H1 (cell line): ENCODE results near the gene SLC22A23. TPM values are rescaled to one million over a fixed set of nuclear protein-coding genes. Genes with fewer than 3 reads are reported as not detected.

Experiments
- CTCF ChIA-PET: fragments of 300-600 bp; sonication (Branson Sonifier 250); formaldehyde crosslinking; loops from one replicate; lab custom pipeline; 2021; ENCODE audit not compliant: partially characterized antibody; lab: Charles Lee
- POLR2A ChIA-PET: fragments of 300-600 bp; sonication (Branson Sonifier 250); formaldehyde crosslinking; loops from one replicate; lab custom pipeline; 2021; ENCODE audit warnings: inconsistent platforms; ENCODE audit not compliant: partially characterized antibody; lab: Charles Lee
- DNase-seq, 2 experiments: peaks; one replicate each; pipeline versions ENCODE4 v3.0.0 to v3.0.0-alpha.2; 2010 to 2022; ENCODE audit warnings: low spot score in 2 of 2, low read depth in 1 of 2, mixed read lengths in 1 of 2
- FAIRE-seq: peaks from 2 replicates; lab custom pipeline; 2011; peaks lifted over from hg19 to GRCh38; lab: Jason Lieb, UNC
- H2AFZ ChIP-seq: 2 replicates; pipeline ENCODE4 v1.8.1; 2012; ENCODE audit warnings: low read length, inconsistent platforms
- H2AK5ac ChIP-seq: 2 replicates; pipeline ENCODE4 v1.6.1; 2013; ENCODE audit warnings: low read depth, low read length
- H2BK120ac ChIP-seq: replicated peaks from 2 replicates; pipeline ENCODE3; 2013; ENCODE audit warnings: low read depth, low read length, inconsistent platforms
- H2BK12ac ChIP-seq: 2 replicates; pipeline ENCODE4 v1.6.1; 2013; ENCODE audit warnings: low read depth, low read length
- H2BK15ac ChIP-seq: 2 replicates; pipeline ENCODE4 v1.6.1; 2013; ENCODE audit warnings: low read length
- H2BK20ac ChIP-seq: 2 replicates; pipeline ENCODE4 v1.6.1; 2013; ENCODE audit warnings: low read length
- H2BK5ac ChIP-seq: 2 replicates; pipeline ENCODE4 v1.6.1; 2013; ENCODE audit warnings: low read depth, low read length
- H3K14ac ChIP-seq: 2 replicates; pipeline ENCODE4 v1.6.1; 2013; ENCODE audit warnings: inconsistent platforms; ENCODE audit not compliant: insufficient read length
- H3K18ac ChIP-seq: 2 replicates; pipeline ENCODE4 v1.6.1; 2013; ENCODE audit warnings: low read length; ENCODE audit errors: extremely low read depth
- H3K23ac ChIP-seq: 2 replicates; pipeline ENCODE4 v1.6.1; 2013; ENCODE audit warnings: inconsistent platforms; ENCODE audit not compliant: insufficient read length
- H3K23me2 ChIP-seq: 2 replicates; pipeline ENCODE4 v1.6.1; 2013; ENCODE audit warnings: low read depth, low read length
- H3K27ac ChIP-seq: 2 replicates; pipeline ENCODE4 v1.6.1; 2011; ENCODE audit warnings: low read depth, low read length, inconsistent platforms
- H3K27me3 ChIP-seq, 4 experiments: replicated peaks in 1 of 4; 1 replicate in 1 of 4; 2 replicates in 3 of 4; pipeline versions ENCODE4 v1.6.1 to v1.8.1; 2011 to 2013; ENCODE audit warnings: low read length in 3 of 4, mild to moderate bottlenecking in 3 of 4, inconsistent platforms in 2 of 4, mixed read lengths in 2 of 4, moderate library complexity in 1 of 4; ENCODE audit not compliant: control insufficient read depth in 3 of 4, insufficient read depth in 3 of 4; ENCODE audit errors: extremely low read depth in 1 of 4
- H3K36me3 ChIP-seq, 4 experiments: 2 replicates each; pipeline versions ENCODE4 v1.6.1 to v1.8.1; 2011 to 2013; ENCODE audit warnings: mild to moderate bottlenecking in 4 of 4, low read length in 3 of 4, moderate library complexity in 2 of 4, control low read depth in 1 of 4, inconsistent platforms in 1 of 4; ENCODE audit not compliant: insufficient read depth in 4 of 4, control insufficient read depth in 2 of 4
- H3K4ac ChIP-seq: replicated peaks from 2 replicates; pipeline ENCODE3; 2013; ENCODE audit warnings: low read length, low read depth, mixed read lengths, inconsistent platforms; ENCODE audit not compliant: insufficient read length
- H3K4me1 ChIP-seq, 4 experiments: replicated peaks in 1 of 4; 1 replicate in 1 of 4; 2 replicates in 3 of 4; pipeline versions ENCODE4 v1.6.1 to v1.8.1; 2011 to 2013; ENCODE audit warnings: low read length in 3 of 4, inconsistent platforms in 2 of 4, mixed read lengths in 1 of 4; ENCODE audit not compliant: insufficient read depth in 4 of 4, control insufficient read depth in 3 of 4
- H3K4me2 ChIP-seq, 2 experiments: 2 replicates each; pipeline versions ENCODE4 v1.6.1 to v1.8.1; 2011 to 2013; ENCODE audit warnings: low read depth in 2 of 2, low read length in 2 of 2, control low read depth in 1 of 2, inconsistent platforms in 1 of 2, mild to moderate bottlenecking in 1 of 2; ENCODE audit not compliant: insufficient read depth in 1 of 2
- H3K4me3 ChIP-seq, 4 experiments: fragments of 200-600, 300-600 bp in 1 of 4; sonication (generic), shearing (Covaris generic), sonication (Bioruptor Twin) in 1 of 4; 2 replicates each; pipeline versions ENCODE4 v1.5.1 to v1.8.1; 2011 to 2016; ENCODE audit warnings: low read length in 4 of 4, low read depth in 3 of 4, control low read depth in 2 of 4, inconsistent platforms in 2 of 4, mild to moderate bottlenecking in 2 of 4, mixed read lengths in 1 of 4, moderate library complexity in 1 of 4; ENCODE audit not compliant: insufficient read depth in 2 of 4; ENCODE audit errors: extremely low read depth in 1 of 4
- H3K56ac ChIP-seq: replicated peaks from 2 replicates; pipeline ENCODE3; 2013; ENCODE audit warnings: low read depth, mild to moderate bottlenecking, mixed read lengths, low read length, inconsistent platforms; ENCODE audit not compliant: insufficient read length
- H3K79me1 ChIP-seq: 2 replicates; pipeline ENCODE4 v1.6.1; 2013; ENCODE audit warnings: low read depth, low read length, control low read depth
- H3K79me2 ChIP-seq, 2 experiments: 2 replicates each; pipeline versions ENCODE4 v1.6.1 to v1.8.1; 2012 to 2013; ENCODE audit warnings: low read length in 2 of 2, mild to moderate bottlenecking in 2 of 2, inconsistent platforms in 1 of 2; ENCODE audit not compliant: insufficient read depth in 2 of 2, control insufficient read depth in 1 of 2
- H3K9ac ChIP-seq, 4 experiments: replicated peaks in 1 of 4; 1 replicate in 1 of 4; 2 replicates in 3 of 4; pipeline versions ENCODE4 v1.6.1 to v1.8.1; 2011 to 2013; ENCODE audit warnings: low read depth in 3 of 4, low read length in 3 of 4, control low read depth in 2 of 4, mild to moderate bottlenecking in 2 of 4, moderate library complexity in 2 of 4, inconsistent platforms in 1 of 4; ENCODE audit errors: extremely low read depth in 1 of 4
- H3K9me3 ChIP-seq, 2 experiments: 2 replicates each; pipeline versions ENCODE4 v1.6.1 to v1.8.1; 2012 to 2013; ENCODE audit warnings: mild to moderate bottlenecking in 2 of 2, moderate library complexity in 2 of 2, control low read depth in 1 of 2, inconsistent platforms in 1 of 2, low read depth in 1 of 2, low read length in 1 of 2, mixed read lengths in 1 of 2; ENCODE audit not compliant: insufficient read depth in 2 of 2
- H4K20me1 ChIP-seq, 2 experiments: replicated peaks in 1 of 2; 2 replicates each; pipeline versions ENCODE3 to v1.8.1; 2011 to 2013; ENCODE audit warnings: inconsistent platforms in 2 of 2, low read length in 2 of 2, mild to moderate bottlenecking in 1 of 2; ENCODE audit not compliant: insufficient read depth in 2 of 2, control insufficient read depth in 1 of 2
- H4K5ac ChIP-seq: 2 replicates; pipeline ENCODE4 v1.6.1; 2013; ENCODE audit warnings: low read length, low read depth, mixed read lengths, inconsistent platforms; ENCODE audit not compliant: insufficient read length
- H4K8ac ChIP-seq: 2 replicates; pipeline ENCODE4 v1.8.0; 2013; ENCODE audit warnings: mild to moderate bottlenecking, moderate library complexity, low read length, inconsistent platforms; ENCODE audit not compliant: insufficient read depth; ENCODE audit errors: extremely low read depth
- H4K91ac ChIP-seq: replicated peaks from 2 replicates; pipeline ENCODE3; 2013; ENCODE audit warnings: low read length, mixed read lengths, inconsistent platforms; ENCODE audit not compliant: insufficient read length
- CHD1 ChIP-seq: IDR thresholded peaks from 2 replicates; pipeline ENCODE4 v1.6.1; 2012; ENCODE audit warnings: low read depth, low read length, improper control_type of control experiment
- CTCF ChIP-seq, 3 experiments: IDR thresholded peaks; 1 replicate in 2 of 3; 2 replicates in 1 of 3; pipeline versions ENCODE4 v1.5.1 to v1.6.1; 2011; ENCODE audit warnings: low read length in 3 of 3, mild to moderate bottlenecking in 3 of 3, inconsistent platforms in 2 of 3, low read depth in 1 of 3, moderate library complexity in 1 of 3; ENCODE audit not compliant: insufficient read depth in 1 of 3; ENCODE audit errors: control extremely low read depth in 1 of 3
- FOSL1 ChIP-seq: IDR thresholded peaks from 2 replicates; pipeline ENCODE4 v1.6.1; 2011; ENCODE audit warnings: mild to moderate bottlenecking, low read depth, low read length, moderate library complexity; ENCODE audit not compliant: insufficient read depth
- HDAC2 ChIP-seq, 2 experiments: fragments of 300-600 bp in 1 of 2; sonication (generic) in 1 of 2; IDR thresholded peaks; 2 replicates each; pipeline ENCODE4 v1.6.1; 2011 to 2012; ENCODE audit warnings: low read depth in 2 of 2, low read length in 2 of 2, mild to moderate bottlenecking in 2 of 2, moderate library complexity in 2 of 2, borderline replicate concordance in 1 of 2, inconsistent platforms in 1 of 2
- NRF1 ChIP-seq: IDR thresholded peaks from 2 replicates; pipeline ENCODE4 v1.6.1; 2011; ENCODE audit warnings: mild to moderate bottlenecking, low read depth, low read length, improper control_type of control experiment
- RAD21 ChIP-seq, 2 experiments: IDR thresholded peaks in 1 of 2; conservative IDR thresholded peaks in 1 of 2; 2 replicates each; pipeline ENCODE4 v1.6.1; 2011; ENCODE audit warnings: low read depth in 2 of 2, low read length in 2 of 2, improper control_type of control experiment in 1 of 2, inconsistent platforms in 1 of 2, mild to moderate bottlenecking in 1 of 2, moderate library complexity in 1 of 2
- WGBS, 2 experiments: shearing (Covaris generic) in 1 of 2; methylation state at CpG; one replicate each; pipeline versions ENCODE4 v1.1.6 to v1.1.7; 2013 to 2015; ENCODE audit warnings: low lambda C conversion rate in 2 of 2, mixed read lengths in 2 of 2, inconsistent platforms in 1 of 2, low coverage in 1 of 2, missing lambda C conversion rate in 1 of 2; ENCODE audit not compliant: insufficient replicate concordance in 2 of 2, insufficient coverage in 1 of 2, insufficient read length in 1 of 2; ENCODE audit errors: extremely low coverage in 1 of 2, missing lambda C conversion rate in 1 of 2; 5-methylcytosine and 5-hydroxymethylcytosine counted together
- polyA plus RNA-seq, 7 experiments: library from polyadenylated mRNA; depleted of rRNA in 3 of 7; stranded (reverse) in 5 of 7; unstranded in 2 of 7; fragments of >200 nt in 5 of 7; fragments of 200-250 nt in 2 of 7; gene quantifications; 1 replicate in 5 of 7; 2 replicates in 1 of 7; 4 replicates in 1 of 7; pipeline versions ENCODE4 v1.2.1 to v1.2.3, GENCODE V29; 2011 to 2013; ENCODE audit warnings: missing spikeins in 2 of 7, mixed read lengths in 2 of 7
- total RNA-seq: library from RNA; stranded (reverse); fragmentation: NEBNext Ultra II Directional; extraction: Animal tissue kit (Norgen Biotek cat#: 25700); gene quantifications from 2 replicates; pipeline ENCODE4 v1.2.1, GENCODE V29; 2021
- TF ChIP-seq, protein P1 (sequence below): IDR thresholded peaks from 2 replicates; pipeline ENCODE4 v1.6.1; 2012; ENCODE audit warnings: inconsistent platforms

Gene SLC22A23
- total and polyA plus RNA-seq, 2 of the 8 experiments (the other 6 are each of a cell fraction or from before 2014, with no cell fraction given) = 9.9 to 38.4 TPM

- H3K9me3 ChIP-seq = no peaks in the 10 kb centered on the region
- WGBS, 2 experiments = 90% methylated on average over 29 of the region's 29 CpGs; no CpG with 5 or more reads in 1 of the 2 experiments
- no peak overlapping the region for H4K91ac ChIP-seq
- H4K20me1 ChIP-seq = no peaks in the 10 kb centered on the region
- no peak overlapping the region for H2AK5ac ChIP-seq
- no peak overlapping the region for H4K5ac ChIP-seq
- H3K79me1 ChIP-seq = no peaks in the 10 kb centered on the region
- H3K4me1 ChIP-seq = no peaks in the 10 kb centered on the region
- no peak for DNase-seq
- H3K36me3 ChIP-seq = no peaks in the 10 kb centered on the region; a peak in 2 of 8 replicates
- no peaks in the 10 kb centered on the region for H3K27me3 ChIP-seq
- no peak overlapping the region for H2AFZ ChIP-seq
- H3K27ac ChIP-seq = no peak overlapping the region
- H3K56ac ChIP-seq = no peak overlapping the region
- no peak overlapping the region for H3K4ac ChIP-seq
- no peaks in the 10 kb centered on the region for H3K23me2 ChIP-seq
- H2BK15ac ChIP-seq = no peak overlapping the region
- TF ChIP-seq FOSL1 = no peak
- TF ChIP-seq HDAC2 (IDR thresholded peaks at IDR 0.05; ENCODE audit: borderline replicate concordance in 1 of 2, low read depth in 2 of 2, low read length in 2 of 2) = no peak
- TF ChIP-seq CTCF (IDR thresholded peaks at IDR 0.05; ENCODE audit: control extremely low read depth in 1 of 3, insufficient read depth in 1 of 3, low read depth in 1 of 3, low read length in 3 of 3) = peak; percentile 43 to 64 (median 60); a peak in 3 of 4 replicates
- peak; percentile 66 to 74 for TF ChIP-seq RAD21 (IDR thresholded peaks at IDR 0.05 in 1 of 2, conservative IDR thresholded peaks at IDR 0.05 in 1 of 2; ENCODE audit: low read depth in 2 of 2, low read length in 2 of 2)
- TF ChIP-seq, protein P1, sequence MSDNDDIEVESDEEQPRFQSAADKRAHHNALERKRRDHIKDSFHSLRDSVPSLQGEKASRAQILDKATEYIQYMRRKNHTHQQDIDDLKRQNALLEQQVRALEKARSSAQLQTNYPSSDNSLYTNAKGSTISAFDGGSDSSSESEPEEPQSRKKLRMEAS = 0 out of 2 replicates have a peak, but pooled peaks have one; percentile 11
- TF ChIP-seq NRF1 = no peak
- no peak for TF ChIP-seq CHD1
- no peak overlapping the region for H3K4me2 ChIP-seq
- no peak overlapping the region; the same call in 1 of the 2 replicates for H3K18ac ChIP-seq
- POLR2A ChIA-PET = no interaction called here
- peak overlapping the region; percentile 6 for H2BK5ac ChIP-seq
- no peak overlapping the region for H3K23ac ChIP-seq
- no peak overlapping the region for H4K8ac ChIP-seq
- H3K14ac ChIP-seq = no peak overlapping the region
- H3K9ac ChIP-seq = no peak overlapping the region
- FAIRE-seq = no peak
- H2BK12ac ChIP-seq = no peak overlapping the region
- no peak overlapping the region for H2BK120ac ChIP-seq
- H3K4me3 ChIP-seq = no peak overlapping the region
- no peak overlapping the region for H2BK20ac ChIP-seq
- CTCF ChIA-PET = interaction anchor here (0.7 to 6.0 kb wide), 29 partner anchors 10 to 450 kb away, joined by 3 to 35 read pairs (median 4); no protein-coding TSS in a partner anchor
- no peaks in the 10 kb centered on the region for H3K79me2 ChIP-seq
Observed at GRCh38 chr6:3294921-3295871, 161.7 kb downstream of the SLC22A23 start.
